Fibroblast of lung (primary cell): Measurements from ENCODE around the gene SMAGP.

Source experiments
- EZH2 ChIP-seq: IDR thresholded peaks from 2 replicates; pipeline ENCODE4 v1.5.1; 2012; ENCODE audit warnings: low read length, control low read depth, mild to moderate bottlenecking; ENCODE audit errors: missing control alignments
- TF ChIP-seq, protein P1 (sequence below), 2 donors: IDR thresholded peaks in 1 of 2; conservative IDR thresholded peaks in 1 of 2; 1 replicate in 1 of 2; 2 replicates in 1 of 2; pipeline ENCODE4 v1.5.1; 2011 to 2012; ENCODE audit warnings: low read length in 2 of 2, control low read depth in 1 of 2, inconsistent platforms in 1 of 2, low read depth in 1 of 2, mild to moderate bottlenecking in 1 of 2

DNA sequence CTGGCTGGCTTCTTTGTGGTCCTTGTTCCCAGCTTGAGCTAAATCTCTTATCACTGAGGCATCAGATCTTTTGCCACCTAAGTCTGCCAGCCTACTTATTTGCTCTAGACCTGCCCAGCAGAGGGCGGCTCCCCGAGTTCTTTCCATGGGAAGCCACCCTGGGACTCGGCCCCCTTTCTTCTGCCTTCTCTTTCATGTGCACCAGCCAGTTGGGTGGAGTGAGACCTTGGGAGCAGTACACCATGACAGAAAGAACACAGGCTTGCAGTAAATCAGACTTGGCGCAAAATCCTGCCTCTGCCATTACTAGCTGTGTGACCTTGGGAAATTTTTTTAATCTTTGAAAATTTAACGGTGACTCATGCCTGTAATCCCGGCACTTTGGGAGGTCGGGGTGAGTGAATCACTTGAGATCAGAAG, 7.4 kb downstream of the SMAGP start:
- TF ChIP-seq, protein P1, sequence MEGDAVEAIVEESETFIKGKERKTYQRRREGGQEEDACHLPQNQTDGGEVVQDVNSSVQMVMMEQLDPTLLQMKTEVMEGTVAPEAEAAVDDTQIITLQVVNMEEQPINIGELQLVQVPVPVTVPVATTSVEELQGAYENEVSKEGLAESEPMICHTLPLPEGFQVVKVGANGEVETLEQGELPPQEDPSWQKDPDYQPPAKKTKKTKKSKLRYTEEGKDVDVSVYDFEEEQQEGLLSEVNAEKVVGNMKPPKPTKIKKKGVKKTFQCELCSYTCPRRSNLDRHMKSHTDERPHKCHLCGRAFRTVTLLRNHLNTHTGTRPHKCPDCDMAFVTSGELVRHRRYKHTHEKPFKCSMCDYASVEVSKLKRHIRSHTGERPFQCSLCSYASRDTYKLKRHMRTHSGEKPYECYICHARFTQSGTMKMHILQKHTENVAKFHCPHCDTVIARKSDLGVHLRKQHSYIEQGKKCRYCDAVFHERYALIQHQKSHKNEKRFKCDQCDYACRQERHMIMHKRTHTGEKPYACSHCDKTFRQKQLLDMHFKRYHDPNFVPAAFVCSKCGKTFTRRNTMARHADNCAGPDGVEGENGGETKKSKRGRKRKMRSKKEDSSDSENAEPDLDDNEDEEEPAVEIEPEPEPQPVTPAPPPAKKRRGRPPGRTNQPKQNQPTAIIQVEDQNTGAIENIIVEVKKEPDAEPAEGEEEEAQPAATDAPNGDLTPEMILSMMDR (conservative IDR thresholded peaks at IDR 0.05 in 1 of 2, IDR thresholded peaks at IDR 0.05 in 1 of 2; ENCODE audit: low read depth in 1 of 2, low read length in 2 of 2), result peak; percentile 23 to 57
- no peak for TF ChIP-seq EZH2
